ENCODE data around the gene ALG8.
"Not testable (repeated sequence)": the region's sequence is repeated elsewhere in the genome, so short reads cannot be mapped to it uniquely, and the experiment has no call there.

The ALG8 gene

GRCh38 chr11:78062671-78063070 is 76.8 kb downstream of the ALG8 start:
- DNase-seq (ENCODE audit: low read depth), result no peak
- TF ChIP-seq CTCF (IDR thresholded peaks at IDR 0.05; ENCODE audit: insufficient read depth, low read depth, low read length, missing control alignments), result no peak
- H3K4me3 ChIP-seq (ENCODE audit: low read length), result no peak overlapping the region

GRCh38 chr11:78061921-78062311 is 77.5 kb downstream of the ALG8 start:
- DNase-seq (ENCODE audit: low read depth), result peak; percentile 17

GRCh38 chr11:78061088-78061920 is 78.1 kb downstream of the ALG8 start:
- H3K4me3 ChIP-seq (ENCODE audit: low read length), result no peak overlapping the region
- no peak for DNase-seq (ENCODE audit: low read depth)
- TF ChIP-seq CTCF (IDR thresholded peaks at IDR 0.05; ENCODE audit: insufficient read depth, low read depth, low read length, missing control alignments), result no peak

More at GRCh38 chr11:78061921-78062311, 77.5 kb downstream of the ALG8 start:
- no peak overlapping the region for H3K4me3 ChIP-seq (ENCODE audit: low read length)
- no peak for TF ChIP-seq CTCF (IDR thresholded peaks at IDR 0.05; ENCODE audit: insufficient read depth, low read depth, low read length, missing control alignments)

- H3K4me3 ChIP-seq (ENCODE audit: low read length), result no peak overlapping the region
- TF ChIP-seq CTCF (IDR thresholded peaks at IDR 0.05; ENCODE audit: insufficient read depth, low read depth, low read length, missing control alignments), result no peak
- DNase-seq (ENCODE audit: low read depth), result no peak
Measured at GRCh38 chr11:78060533-78060932, 78.9 kb downstream of the ALG8 start.

GRCh38 chr11:78059749-78060328 is 79.6 kb downstream of the ALG8 start:
- peak; percentile 68 for DNase-seq (ENCODE audit: low read depth)
- not testable (repeated sequence) for H3K4me3 ChIP-seq (ENCODE audit: low read length)

GRCh38 chr11:78057462-78058055 is 81.9 kb downstream of the ALG8 start:
- no peak for DNase-seq (ENCODE audit: low read depth)
- no peak overlapping the region for H3K4me3 ChIP-seq (ENCODE audit: low read length)
- no peak for TF ChIP-seq CTCF (IDR thresholded peaks at IDR 0.05; ENCODE audit: insufficient read depth, low read depth, low read length, missing control alignments)

GRCh38 chr11:78056093-78056492 is 83.3 kb downstream of the ALG8 start:
- H3K4me3 ChIP-seq (ENCODE audit: low read length), result no peak overlapping the region
- no peak for TF ChIP-seq CTCF (IDR thresholded peaks at IDR 0.05; ENCODE audit: insufficient read depth, low read depth, low read length, missing control alignments)
- no peak for DNase-seq (ENCODE audit: low read depth)

Measured in epithelial cell of esophagus (primary cell).